Stimulated activated CD8-positive, alpha-beta memory T cell treated with anti-CD3 and anti-CD28 coated beads, Interleukin-7, amount 100 ng/mL, for 1 hour (primary cell): ENCODE results near the gene ADAMTS9.
A peak's percentile ranks its signal among the peaks of the same experiment; 100 is the strongest.

Source experiments
- DNase-seq, 2 donors: peaks; one replicate each; pipeline ENCODE4 v3.0.0-alpha.2; 2020; ENCODE audit warnings: low read depth in 2 of 2

ADAMTS9 gene

GRCh38 chr3:64490180-64490724 is 197.5 kb downstream of the ADAMTS9 start:
- no peak for DNase-seq

GRCh38 chr3:64489361-64490044 is 198.3 kb downstream of the ADAMTS9 start:
- DNase-seq = no peak

- DNase-seq = no peak
Observed at GRCh38 chr3:64488939-64489338, 198.9 kb downstream of the ADAMTS9 start.

- peak in 1 of 2 donors; percentile 13 for DNase-seq
Observed at GRCh38 chr3:64484289-64484992, 203.4 kb downstream of the ADAMTS9 start.

- no peak for DNase-seq
Observed at GRCh38 chr3:64483467-64483866, 204.3 kb downstream of the ADAMTS9 start.

- no peak for DNase-seq
Observed at GRCh38 chr3:64475037-64475436, 212.8 kb downstream of the ADAMTS9 start.

GRCh38 chr3:64473466-64473865 is 214.3 kb downstream of the ADAMTS9 start:
- no peak for DNase-seq

GRCh38 chr3:64470436-64470835 is 217.4 kb downstream of the ADAMTS9 start:
- no peak for DNase-seq

GRCh38 chr3:64467255-64467944 is 220.4 kb downstream of the ADAMTS9 start:
- DNase-seq = no peak
